Gastroesophageal sphincter (tissue), 4 donors: Measurements from ENCODE around the gene CMTM8. TPM values are rescaled to one million over a fixed set of nuclear protein-coding genes. Genes with fewer than 3 reads are reported as not detected.

Experiments
- ATAC-seq: fragments of 150-250 bp; one replicate; pipeline ENCODE4 v1.9.1; 2016; ENCODE audit warnings: mild to moderate bottlenecking, moderate library complexity
- H3K27ac ChIP-seq, 4 donors: fragments of 200-600 bp; sonication (generic) in 3 of 4; 1 replicate in 3 of 4; 2 replicates in 1 of 4; pipeline ENCODE4 v1.5.1; 2016 to 2019
- H3K27me3 ChIP-seq: fragments of 200-600 bp; sonication (generic); one replicate; pipeline ENCODE4 v1.5.1; 2019
- H3K36me3 ChIP-seq, 2 donors: fragments of 200-600 bp; sonication (generic); one replicate each; pipeline ENCODE4 v1.5.1; 2019; ENCODE audit warnings: control low read depth in 1 of 2
- H3K4me1 ChIP-seq, 3 donors: fragments of 200-600 bp; sonication (generic); 1 replicate in 2 of 3; 2 replicates in 1 of 3; pipeline ENCODE4 v1.5.1; 2016 to 2019; ENCODE audit warnings: control low read depth in 2 of 3
- H3K4me3 ChIP-seq, 2 donors: fragments of 200-600 bp; sonication (generic); one replicate each; pipeline ENCODE4 v1.5.1; 2019; ENCODE audit warnings: mild to moderate bottlenecking in 1 of 2, moderate library complexity in 1 of 2
- H3K9me3 ChIP-seq, 3 donors: fragments of 200-600 bp; sonication (generic); one replicate each; pipeline ENCODE4 v1.5.1; 2017 to 2019; ENCODE audit warnings: control low read depth in 2 of 3
- EP300 ChIP-seq: sonication (generic); formaldehyde crosslinking; IDR thresholded peaks from one replicate; pipeline ENCODE4 v1.6.1; 2017; ENCODE audit warnings: antibody characterized with exemption, mild to moderate bottlenecking
- POLR2A ChIP-seq, 2 donors: fragments of 450-650 bp; IDR thresholded peaks; one replicate each; pipeline ENCODE4 v1.6.1; 2017; ENCODE audit warnings: antibody characterized with exemption in 2 of 2, mild to moderate bottlenecking in 2 of 2, moderate library complexity in 1 of 2
- POLR2AphosphoS5 ChIP-seq: sonication (generic); formaldehyde crosslinking; IDR thresholded peaks from one replicate; pipeline ENCODE4 v1.6.1; 2017; ENCODE audit warnings: antibody characterized with exemption
- WGBS, 2 donors: methylation state at CpG; one replicate each; pipeline ENCODE4 v1.1.5; 2018; ENCODE audit warnings: low coverage in 1 of 2; 5-methylcytosine and 5-hydroxymethylcytosine counted together
- total RNA-seq, 4 donors: library from RNA; depleted of rRNA; stranded (reverse); fragments of >200 nt; gene quantifications; one replicate each; pipeline ENCODE4 v1.1.0, GENCODE V29; 2016
- TF ChIP-seq, protein P1 (sequence below), 4 experiments: fragments of 200-600 bp in 2 of 4; fragments of 450-650 bp in 2 of 4; sonication (generic) in 1 of 4; IDR thresholded peaks; one replicate each; pipeline ENCODE4 v1.5.1; 2017 to 2019; ENCODE audit warnings: antibody characterized with exemption in 4 of 4, mild to moderate bottlenecking in 2 of 4, moderate library complexity in 2 of 4

The CMTM8 gene
- total RNA-seq, 4 donors from 2014 or later = 1.2 to 3.1 (median 1.6) TPM

GRCh38 chr3:32296251-32297204 is 58.0 kb downstream of the CMTM8 start:
- Histone ChIP-seq H3K9me3 (no peaks in the 10 kb centered on the region), H3K36me3 (no peaks in the 10 kb centered on the region), H3K4me3 (no peak overlapping the region), H3K4me1 (peaks cover 0 to 3% (median 0%) of the 10 kb centered on the region in 3 donors), H3K27ac (no peak overlapping the region), H3K27me3 (no peaks in the 10 kb centered on the region)
- peak; percentile 55 for ATAC-seq
- 38 to 48% methylated on average over 6 to 8 of the region's 8 CpGs for WGBS, 2 donors
- TF ChIP-seq, protein P1, sequence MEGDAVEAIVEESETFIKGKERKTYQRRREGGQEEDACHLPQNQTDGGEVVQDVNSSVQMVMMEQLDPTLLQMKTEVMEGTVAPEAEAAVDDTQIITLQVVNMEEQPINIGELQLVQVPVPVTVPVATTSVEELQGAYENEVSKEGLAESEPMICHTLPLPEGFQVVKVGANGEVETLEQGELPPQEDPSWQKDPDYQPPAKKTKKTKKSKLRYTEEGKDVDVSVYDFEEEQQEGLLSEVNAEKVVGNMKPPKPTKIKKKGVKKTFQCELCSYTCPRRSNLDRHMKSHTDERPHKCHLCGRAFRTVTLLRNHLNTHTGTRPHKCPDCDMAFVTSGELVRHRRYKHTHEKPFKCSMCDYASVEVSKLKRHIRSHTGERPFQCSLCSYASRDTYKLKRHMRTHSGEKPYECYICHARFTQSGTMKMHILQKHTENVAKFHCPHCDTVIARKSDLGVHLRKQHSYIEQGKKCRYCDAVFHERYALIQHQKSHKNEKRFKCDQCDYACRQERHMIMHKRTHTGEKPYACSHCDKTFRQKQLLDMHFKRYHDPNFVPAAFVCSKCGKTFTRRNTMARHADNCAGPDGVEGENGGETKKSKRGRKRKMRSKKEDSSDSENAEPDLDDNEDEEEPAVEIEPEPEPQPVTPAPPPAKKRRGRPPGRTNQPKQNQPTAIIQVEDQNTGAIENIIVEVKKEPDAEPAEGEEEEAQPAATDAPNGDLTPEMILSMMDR (IDR thresholded peaks at IDR 0.05) = peak; percentile 75 to 91 (median 80)
- no peak for TF ChIP-seq POLR2AphosphoS5

GRCh38 chr3:32297366-32297765 is 58.9 kb downstream of the CMTM8 start:
- Histone ChIP-seq H3K9me3 (no peaks in the 10 kb centered on the region), H3K27me3 (no peaks in the 10 kb centered on the region), H3K27ac (no peak overlapping the region), H3K36me3 (no peaks in the 10 kb centered on the region), H3K4me1 (peaks cover 0 to 5% (median 0%) of the 10 kb centered on the region in 3 donors), H3K4me3 (no peak overlapping the region)
- TF ChIP-seq, protein P1 (IDR thresholded peaks at IDR 0.05) = no peak
- TF ChIP-seq POLR2AphosphoS5 = no peak
- no peak for TF ChIP-seq EP300
- no peak for TF ChIP-seq POLR2A (IDR thresholded peaks at IDR 0.05)
- WGBS, 2 donors = 90 to 100% methylated on average over 2 to 4 of the region's 5 CpGs
- no peak for ATAC-seq

GRCh38 chr3:32301426-32301825 is 62.9 kb downstream of the CMTM8 start:
- no peak for ATAC-seq
- TF ChIP-seq, protein P1 (IDR thresholded peaks at IDR 0.05) = no peak
- TF ChIP-seq POLR2AphosphoS5 (no peak), POLR2A (IDR thresholded peaks at IDR 0.05) (no peak), EP300 (no peak)
- no peak overlapping the region for H3K27ac ChIP-seq
- 79 to 82% methylated on average over 2 of the region's 2 CpGs for WGBS, 2 donors
- H3K4me3 ChIP-seq = no peak overlapping the region
- H3K4me1 ChIP-seq = peaks cover 0 to 25% (median 0%) of the 10 kb centered on the region in 3 donors
- no peaks in the 10 kb centered on the region for H3K27me3 ChIP-seq
- no peaks in the 10 kb centered on the region for H3K36me3 ChIP-seq
- H3K9me3 ChIP-seq = no peaks in the 10 kb centered on the region

GRCh38 chr3:32302601-32303398 is 64.3 kb downstream of the CMTM8 start:
- TF ChIP-seq POLR2AphosphoS5 (no peak), POLR2A (IDR thresholded peaks at IDR 0.05) (no peak), EP300 (no peak)
- TF ChIP-seq, protein P1 (IDR thresholded peaks at IDR 0.05) = no peak
- no peaks in the 10 kb centered on the region for H3K9me3 ChIP-seq
- peak overlapping the region in 1 of 4 donors; percentile 5 for H3K27ac ChIP-seq
- H3K27me3 ChIP-seq = no peaks in the 10 kb centered on the region
- H3K4me3 ChIP-seq = no peak overlapping the region
- no peak for ATAC-seq
- H3K4me1 ChIP-seq = peaks cover 0 to 22% (median 0%) of the 10 kb centered on the region in 3 donors
- WGBS, 2 donors = 62% methylated on average over 7 of the region's 7 CpGs
- H3K36me3 ChIP-seq = no peaks in the 10 kb centered on the region
